ENCODE measurements around the gene ATF7IP2. TPM values are rescaled to one million over a fixed set of nuclear protein-coding genes. Genes with fewer than 3 reads are reported as not detected.

Gene ATF7IP2
- total and polyA plus RNA-seq, 9 of the 15 experiments (the other 6 are each of a cell fraction or from before 2014, with no cell fraction given) = 131 to 515 (median 196) TPM

- TF ChIP-seq, protein P1, sequence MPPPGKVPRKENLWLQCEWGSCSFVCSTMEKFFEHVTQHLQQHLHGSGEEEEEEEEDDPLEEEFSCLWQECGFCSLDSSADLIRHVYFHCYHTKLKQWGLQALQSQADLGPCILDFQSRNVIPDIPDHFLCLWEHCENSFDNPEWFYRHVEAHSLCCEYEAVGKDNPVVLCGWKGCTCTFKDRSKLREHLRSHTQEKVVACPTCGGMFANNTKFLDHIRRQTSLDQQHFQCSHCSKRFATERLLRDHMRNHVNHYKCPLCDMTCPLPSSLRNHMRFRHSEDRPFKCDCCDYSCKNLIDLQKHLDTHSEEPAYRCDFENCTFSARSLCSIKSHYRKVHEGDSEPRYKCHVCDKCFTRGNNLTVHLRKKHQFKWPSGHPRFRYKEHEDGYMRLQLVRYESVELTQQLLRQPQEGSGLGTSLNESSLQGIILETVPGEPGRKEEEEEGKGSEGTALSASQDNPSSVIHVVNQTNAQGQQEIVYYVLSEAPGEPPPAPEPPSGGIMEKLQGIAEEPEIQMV (tag; conservative IDR thresholded peaks at IDR 0.05; ENCODE audit: low read depth) = no peak
- no peak for TF ChIP-seq RFX7 (CRISPR knock-in tag; IDR thresholded peaks at IDR 0.05)
Measured at GRCh38 chr16:10528635-10529034, 142.8 kb downstream of the ATF7IP2 start (continued).

DNA sequence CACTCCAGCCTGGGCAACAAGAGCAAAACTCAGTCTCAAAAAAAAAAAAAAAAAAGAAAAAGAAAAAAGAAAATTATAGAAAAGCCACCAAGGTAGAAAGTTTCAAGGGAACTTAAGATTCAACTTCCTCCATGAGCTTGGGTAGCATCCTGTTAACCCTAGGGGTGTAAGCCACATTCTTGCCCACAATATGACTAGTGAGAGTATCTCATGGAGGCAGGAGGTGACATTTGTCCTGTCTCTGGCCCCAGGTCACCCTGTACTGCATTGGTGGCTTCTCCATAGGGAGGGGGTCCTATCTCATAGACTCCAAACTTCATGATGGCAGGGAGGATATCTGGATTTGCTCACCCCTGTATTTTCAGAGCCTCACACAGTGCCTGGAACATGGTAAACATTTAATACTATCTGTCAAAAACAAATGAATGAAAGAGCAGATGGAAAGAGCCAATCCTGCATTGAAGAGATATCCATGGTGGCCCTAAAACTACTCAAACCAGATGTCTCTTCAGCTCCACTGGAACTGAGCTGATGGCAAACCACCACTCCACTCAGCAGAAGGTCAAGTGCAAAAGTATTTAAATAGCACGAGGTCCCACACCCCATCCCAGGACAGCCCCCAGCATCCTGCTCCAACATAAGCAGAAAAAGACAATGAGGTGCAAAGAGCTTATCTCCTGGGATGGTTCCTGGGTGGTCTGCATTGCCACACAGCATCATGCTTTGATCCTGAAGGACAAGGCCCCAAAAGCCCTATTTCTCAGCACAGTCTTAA is 144.2 kb downstream of the ATF7IP2 start:
- CTCF ChIA-PET (ENCODE audit: low intra/inter-chr PET ratio) = no interaction called here
- no peaks in the 10 kb centered on the region for H3K79me2 ChIP-seq (ENCODE audit: control insufficient read depth, insufficient read depth, low read length)
- no peaks in the 10 kb centered on the region for H3K9me1 ChIP-seq (ENCODE audit: control insufficient read depth, insufficient read depth, low read length)
- no peaks in the 10 kb centered on the region for H3K9me3 ChIP-seq (replicated peaks; ENCODE audit: control insufficient read depth, insufficient read depth, low read depth, low read length)
- in situ Hi-C loops (cut with MboI) (loop anchor here (5.0 kb wide), 1 partner anchor 382 kb away; no protein-coding TSS in a partner anchor), intact Hi-C loops (cut with micrococcal nuclease) (no loop called here)
- POLR2A ChIA-PET = no interaction called here
- no peaks in the 10 kb centered on the region for H3K36me3 ChIP-seq (ENCODE audit: control insufficient read depth, insufficient read depth, low read length)
- H4K20me1 ChIP-seq (replicated peaks; ENCODE audit: control insufficient read depth, insufficient read depth, low read length) = 0 out of 2 replicates have a peak, but pooled peaks cover 5% of the 10 kb centered on the region
- 0% methylated on average over 1 of the region's 1 CpG for WGBS (ENCODE audit: insufficient coverage, low coverage, missing lambda C conversion rate)
- TF ChIP-seq ILF3 (IDR thresholded peaks at IDR 0.05; ENCODE audit: borderline replicate concordance) = no peak
- TF ChIP-seq RBM25 (IDR thresholded peaks at IDR 0.05; ENCODE audit: low read depth, low read length, severe bottlenecking) = peak; percentile 10
- TF ChIP-seq HNRNPUL1 (IDR thresholded peaks at IDR 0.05; ENCODE audit: low read length) = no peak
- TF ChIP-seq, protein P2, sequence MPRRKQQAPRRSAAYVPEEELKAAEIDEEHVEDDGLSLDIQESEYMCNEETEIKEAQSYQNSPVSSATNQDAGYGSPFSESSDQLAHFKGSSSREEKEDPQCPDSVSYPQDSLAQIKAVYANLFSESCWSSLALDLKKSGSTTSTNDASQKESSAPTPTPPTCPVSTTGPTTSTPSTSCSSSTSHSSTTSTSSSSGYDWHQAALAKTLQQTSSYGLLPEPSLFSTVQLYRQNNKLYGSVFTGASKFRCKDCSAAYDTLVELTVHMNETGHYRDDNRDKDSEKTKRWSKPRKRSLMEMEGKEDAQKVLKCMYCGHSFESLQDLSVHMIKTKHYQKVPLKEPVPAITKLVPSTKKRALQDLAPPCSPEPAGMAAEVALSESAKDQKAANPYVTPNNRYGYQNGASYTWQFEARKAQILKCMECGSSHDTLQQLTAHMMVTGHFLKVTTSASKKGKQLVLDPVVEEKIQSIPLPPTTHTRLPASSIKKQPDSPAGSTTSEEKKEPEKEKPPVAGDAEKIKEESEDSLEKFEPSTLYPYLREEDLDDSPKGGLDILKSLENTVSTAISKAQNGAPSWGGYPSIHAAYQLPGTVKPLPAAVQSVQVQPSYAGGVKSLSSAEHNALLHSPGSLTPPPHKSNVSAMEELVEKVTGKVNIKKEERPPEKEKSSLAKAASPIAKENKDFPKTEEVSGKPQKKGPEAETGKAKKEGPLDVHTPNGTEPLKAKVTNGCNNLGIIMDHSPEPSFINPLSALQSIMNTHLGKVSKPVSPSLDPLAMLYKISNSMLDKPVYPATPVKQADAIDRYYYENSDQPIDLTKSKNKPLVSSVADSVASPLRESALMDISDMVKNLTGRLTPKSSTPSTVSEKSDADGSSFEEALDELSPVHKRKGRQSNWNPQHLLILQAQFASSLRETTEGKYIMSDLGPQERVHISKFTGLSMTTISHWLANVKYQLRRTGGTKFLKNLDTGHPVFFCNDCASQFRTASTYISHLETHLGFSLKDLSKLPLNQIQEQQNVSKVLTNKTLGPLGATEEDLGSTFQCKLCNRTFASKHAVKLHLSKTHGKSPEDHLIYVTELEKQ (CRISPR knock-in tag; IDR thresholded peaks at IDR 0.05) = no peak
- no peak for TF ChIP-seq ZNF830 (CRISPR knock-in tag; IDR thresholded peaks at IDR 0.05)
- TF ChIP-seq ETV5 (CRISPR knock-in tag; IDR thresholded peaks at IDR 0.05; ENCODE audit: low read depth) = no peak
- TF ChIP-seq MCM7 (IDR thresholded peaks at IDR 0.05) = no peak
- no TSS peak for BruUV-seq (replicated peaks)
- H3K4me3 ChIP-seq = no peak overlapping the region
- no peak overlapping the region for H3K9ac ChIP-seq (ENCODE audit: insufficient read depth in 1 of 2, low read depth in 2 of 2, low read length in 2 of 2)
- H3K27me3 ChIP-seq (ENCODE audit: control insufficient read depth in 2 of 2, insufficient read depth in 2 of 2, low read length in 2 of 2) = peaks cover 29 to 40% of the 10 kb centered on the region in 2 experiments; a peak in 4 of 5 replicates
- ATAC-seq (no peak), FAIRE-seq (no peak), DNase-seq (ENCODE audit: extremely low read depth in 1 of 4, low spot score in 3 of 4) (no peak)
- H3K4me2 ChIP-seq (ENCODE audit: insufficient read depth, low read length) = no peak overlapping the region
- no peak overlapping the region for H3K27ac ChIP-seq (ENCODE audit: extremely low read depth, low read depth, low read length)
- H3K4me1 ChIP-seq (replicated peaks in 1 of 2; ENCODE audit: control insufficient read depth in 2 of 2, insufficient read depth in 2 of 2, low read length in 2 of 2) = no peaks in the 10 kb centered on the region
- H2AFZ ChIP-seq (ENCODE audit: low read depth, low read length) = no peak overlapping the region
